HCT116 (cell line): ENCODE results near the gene TOR4A.

ENCODE experiments used
- CBX3 ChIP-seq: IDR thresholded peaks from 2 replicates; pipeline ENCODE4 v1.6.1; 2012; ENCODE audit warnings: low read depth
- EGR1 ChIP-seq: IDR thresholded peaks from 2 replicates; pipeline ENCODE4 v1.6.1; 2012; ENCODE audit warnings: low read depth
- EZH2 ChIP-seq: fragments of 200-600 bp; sonication (generic); IDR thresholded peaks from 2 replicates; pipeline ENCODE4 v1.6.1; 2017; ENCODE audit warnings: antibody characterized with exemption, mixed run types
- EZH2phosphoT487 ChIP-seq: fragments of 200-600 bp; IDR thresholded peaks from 2 replicates; pipeline ENCODE4 v1.6.1; 2018; ENCODE audit warnings: antibody characterized with exemption, borderline replicate concordance
- POLR2A ChIP-seq: IDR thresholded peaks from 2 replicates; pipeline ENCODE4 v1.7.0; 2011; ENCODE audit warnings: borderline replicate concordance; ENCODE audit not compliant: insufficient read depth, insufficient read length; ENCODE audit errors: extremely low read depth
- POLR2AphosphoS5 ChIP-seq: IDR thresholded peaks from 2 replicates; pipeline ENCODE4 v1.6.1; 2011; ENCODE audit warnings: mild to moderate bottlenecking, low read depth, low read length, moderate library complexity
- RAD21 ChIP-seq: IDR thresholded peaks from 2 replicates; pipeline ENCODE4 v1.6.1; 2012; ENCODE audit warnings: low read depth, mild to moderate bottlenecking
- SIN3A ChIP-seq: IDR thresholded peaks from 2 replicates; pipeline ENCODE4 v1.6.1; 2012; ENCODE audit warnings: low read depth
- SP1 ChIP-seq: IDR thresholded peaks from 2 replicates; pipeline ENCODE4 v1.6.1; 2012; ENCODE audit warnings: low read depth
- SRF ChIP-seq: IDR thresholded peaks from 2 replicates; pipeline ENCODE4 v1.6.1; 2012; ENCODE audit warnings: low read depth
- YY1 ChIP-seq: IDR thresholded peaks from 2 replicates; pipeline ENCODE4 v1.6.1; 2011; ENCODE audit warnings: low read length, low read depth, moderate library complexity, mild to moderate bottlenecking; ENCODE audit not compliant: insufficient replicate concordance; ENCODE audit errors: extremely low read depth
- ZNF274 ChIP-seq: fragments of 200-500 bp; sonication (Bioruptor generic); IDR thresholded peaks from 2 replicates; pipeline ENCODE4 v1.6.1; 2014; ENCODE audit warnings: mild to moderate bottlenecking, low read depth, low read length, inconsistent platforms
- TF ChIP-seq, protein P1 (sequence below), 3 experiments: fragments of 200-600 bp in 1 of 3; sonication (generic) in 1 of 3; IDR thresholded peaks in 2 of 3; conservative IDR thresholded peaks in 1 of 3; 2 replicates each; pipeline ENCODE4 v1.5.1; 2012 to 2017; ENCODE audit warnings: low read depth in 2 of 3, low read length in 2 of 3, antibody characterized with exemption in 1 of 3, borderline replicate concordance in 1 of 3, control low read depth in 1 of 3, mild to moderate bottlenecking in 1 of 3, mixed read lengths in 1 of 3, mixed run types in 1 of 3, moderate library complexity in 1 of 3; ENCODE audit not compliant: insufficient read depth in 1 of 3
- TF ChIP-seq, protein P2 (sequence below): IDR thresholded peaks from 2 replicates; pipeline ENCODE4 v1.6.1; 2012; ENCODE audit warnings: low read depth

DNA sequence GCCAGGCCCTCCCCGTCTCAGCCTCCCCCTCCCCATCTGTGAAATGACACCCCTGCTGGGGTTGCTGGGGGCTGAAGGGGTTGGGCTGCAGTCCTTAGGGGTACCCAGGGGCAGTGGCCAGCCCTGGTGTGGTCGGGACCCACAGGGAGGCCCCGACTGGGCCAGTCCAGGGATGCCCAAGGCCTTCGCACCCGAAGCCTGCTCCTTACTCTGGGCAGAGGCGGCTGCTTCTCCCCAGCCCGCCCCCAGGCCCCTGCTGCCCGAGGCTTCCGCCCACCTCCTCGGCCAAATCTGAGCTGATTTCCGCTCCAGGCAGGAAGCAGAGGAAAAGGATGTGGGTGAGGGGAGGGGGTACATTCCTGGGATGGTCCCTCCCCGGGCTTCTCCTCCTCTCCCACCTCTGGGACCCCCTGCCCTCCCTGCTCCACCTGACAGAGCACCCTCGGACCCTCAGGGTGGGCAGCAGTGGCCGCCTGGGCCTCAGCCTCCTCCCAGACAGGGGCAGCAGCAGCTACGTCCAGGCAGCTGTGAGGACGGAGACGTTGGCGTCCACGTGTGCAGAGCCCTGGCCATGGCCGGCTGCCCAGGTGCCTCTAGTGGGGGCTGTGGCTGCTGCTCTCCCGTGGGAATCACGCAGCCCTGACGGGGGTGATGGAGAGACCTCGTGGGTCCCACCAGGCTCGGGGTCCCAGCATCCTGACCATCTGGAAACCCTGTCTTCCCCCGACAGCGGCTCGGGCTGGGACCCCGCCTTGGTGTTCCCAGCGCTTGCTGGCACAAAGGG is 28.7 kb downstream of the TOR4A start:
- TF ChIP-seq, protein P1, sequence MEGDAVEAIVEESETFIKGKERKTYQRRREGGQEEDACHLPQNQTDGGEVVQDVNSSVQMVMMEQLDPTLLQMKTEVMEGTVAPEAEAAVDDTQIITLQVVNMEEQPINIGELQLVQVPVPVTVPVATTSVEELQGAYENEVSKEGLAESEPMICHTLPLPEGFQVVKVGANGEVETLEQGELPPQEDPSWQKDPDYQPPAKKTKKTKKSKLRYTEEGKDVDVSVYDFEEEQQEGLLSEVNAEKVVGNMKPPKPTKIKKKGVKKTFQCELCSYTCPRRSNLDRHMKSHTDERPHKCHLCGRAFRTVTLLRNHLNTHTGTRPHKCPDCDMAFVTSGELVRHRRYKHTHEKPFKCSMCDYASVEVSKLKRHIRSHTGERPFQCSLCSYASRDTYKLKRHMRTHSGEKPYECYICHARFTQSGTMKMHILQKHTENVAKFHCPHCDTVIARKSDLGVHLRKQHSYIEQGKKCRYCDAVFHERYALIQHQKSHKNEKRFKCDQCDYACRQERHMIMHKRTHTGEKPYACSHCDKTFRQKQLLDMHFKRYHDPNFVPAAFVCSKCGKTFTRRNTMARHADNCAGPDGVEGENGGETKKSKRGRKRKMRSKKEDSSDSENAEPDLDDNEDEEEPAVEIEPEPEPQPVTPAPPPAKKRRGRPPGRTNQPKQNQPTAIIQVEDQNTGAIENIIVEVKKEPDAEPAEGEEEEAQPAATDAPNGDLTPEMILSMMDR (IDR thresholded peaks at IDR 0.05 in 2 of 3, conservative IDR thresholded peaks at IDR 0.05 in 1 of 3; ENCODE audit: borderline replicate concordance in 1 of 3, insufficient read depth in 1 of 3, low read depth in 2 of 3, low read length in 2 of 3): no peak
- TF ChIP-seq POLR2A: no peak
- no peak for TF ChIP-seq SRF
- TF ChIP-seq EZH2: no peak
- no peak for TF ChIP-seq POLR2AphosphoS5
- TF ChIP-seq SIN3A: no peak
- TF ChIP-seq SP1: no peak
- TF ChIP-seq EGR1: no peak
- no peak for TF ChIP-seq RAD21
- no peak for TF ChIP-seq EZH2phosphoT487
- TF ChIP-seq ZNF274: no peak
- no peak for TF ChIP-seq YY1
- TF ChIP-seq, protein P2, sequence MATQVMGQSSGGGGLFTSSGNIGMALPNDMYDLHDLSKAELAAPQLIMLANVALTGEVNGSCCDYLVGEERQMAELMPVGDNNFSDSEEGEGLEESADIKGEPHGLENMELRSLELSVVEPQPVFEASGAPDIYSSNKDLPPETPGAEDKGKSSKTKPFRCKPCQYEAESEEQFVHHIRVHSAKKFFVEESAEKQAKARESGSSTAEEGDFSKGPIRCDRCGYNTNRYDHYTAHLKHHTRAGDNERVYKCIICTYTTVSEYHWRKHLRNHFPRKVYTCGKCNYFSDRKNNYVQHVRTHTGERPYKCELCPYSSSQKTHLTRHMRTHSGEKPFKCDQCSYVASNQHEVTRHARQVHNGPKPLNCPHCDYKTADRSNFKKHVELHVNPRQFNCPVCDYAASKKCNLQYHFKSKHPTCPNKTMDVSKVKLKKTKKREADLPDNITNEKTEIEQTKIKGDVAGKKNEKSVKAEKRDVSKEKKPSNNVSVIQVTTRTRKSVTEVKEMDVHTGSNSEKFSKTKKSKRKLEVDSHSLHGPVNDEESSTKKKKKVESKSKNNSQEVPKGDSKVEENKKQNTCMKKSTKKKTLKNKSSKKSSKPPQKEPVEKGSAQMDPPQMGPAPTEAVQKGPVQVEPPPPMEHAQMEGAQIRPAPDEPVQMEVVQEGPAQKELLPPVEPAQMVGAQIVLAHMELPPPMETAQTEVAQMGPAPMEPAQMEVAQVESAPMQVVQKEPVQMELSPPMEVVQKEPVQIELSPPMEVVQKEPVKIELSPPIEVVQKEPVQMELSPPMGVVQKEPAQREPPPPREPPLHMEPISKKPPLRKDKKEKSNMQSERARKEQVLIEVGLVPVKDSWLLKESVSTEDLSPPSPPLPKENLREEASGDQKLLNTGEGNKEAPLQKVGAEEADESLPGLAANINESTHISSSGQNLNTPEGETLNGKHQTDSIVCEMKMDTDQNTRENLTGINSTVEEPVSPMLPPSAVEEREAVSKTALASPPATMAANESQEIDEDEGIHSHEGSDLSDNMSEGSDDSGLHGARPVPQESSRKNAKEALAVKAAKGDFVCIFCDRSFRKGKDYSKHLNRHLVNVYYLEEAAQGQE: no peak
- TF ChIP-seq CBX3: no peak
